ENCODE data around the gene BAIAP2L1. TPM values are rescaled to one million over a fixed set of nuclear protein-coding genes. Genes with fewer than 3 reads are reported as not detected.

The BAIAP2L1 gene
- total RNA-seq, 1 donor from 2014 or later: 10.9 TPM

DNA sequence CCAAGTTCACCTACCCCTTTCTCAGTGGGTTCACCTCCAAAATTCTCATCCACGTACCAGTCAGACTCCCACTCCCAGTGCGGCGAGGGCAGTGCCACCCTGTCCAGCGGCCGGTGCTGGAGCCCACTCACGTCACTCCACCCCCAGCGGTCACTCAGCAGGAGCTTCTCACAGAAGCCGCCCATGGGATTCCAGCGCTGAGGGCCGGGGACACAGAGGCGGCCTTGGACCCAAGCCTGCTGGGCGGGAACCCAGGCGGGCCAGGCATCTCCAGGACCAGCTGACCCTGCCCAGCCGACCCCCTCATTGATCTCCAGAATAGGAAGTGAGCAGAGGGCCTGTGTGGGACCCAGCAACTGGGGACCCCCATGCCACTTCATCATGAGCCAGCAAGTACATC is 156.0 kb downstream of the BAIAP2L1 start:
- H3K9me3 Mint-ChIP-seq (ENCODE audit: unreplicated experiment): no peaks in the 10 kb centered on the region
- H3K4me1 Mint-ChIP-seq (ENCODE audit: unreplicated experiment): peaks cover 2% of the 10 kb centered on the region
- no peaks in the 10 kb centered on the region for H3K27me3 Mint-ChIP-seq (ENCODE audit: unreplicated experiment)
- no peak overlapping the region for H3K27ac Mint-ChIP-seq (ENCODE audit: unreplicated experiment)
- peaks cover 15% of the 10 kb centered on the region for H3K36me3 Mint-ChIP-seq (ENCODE audit: unreplicated experiment)
- no peak for DNase-seq (ENCODE audit: extremely low spot score, unreplicated experiment)
- TF ChIP-seq, protein P1, sequence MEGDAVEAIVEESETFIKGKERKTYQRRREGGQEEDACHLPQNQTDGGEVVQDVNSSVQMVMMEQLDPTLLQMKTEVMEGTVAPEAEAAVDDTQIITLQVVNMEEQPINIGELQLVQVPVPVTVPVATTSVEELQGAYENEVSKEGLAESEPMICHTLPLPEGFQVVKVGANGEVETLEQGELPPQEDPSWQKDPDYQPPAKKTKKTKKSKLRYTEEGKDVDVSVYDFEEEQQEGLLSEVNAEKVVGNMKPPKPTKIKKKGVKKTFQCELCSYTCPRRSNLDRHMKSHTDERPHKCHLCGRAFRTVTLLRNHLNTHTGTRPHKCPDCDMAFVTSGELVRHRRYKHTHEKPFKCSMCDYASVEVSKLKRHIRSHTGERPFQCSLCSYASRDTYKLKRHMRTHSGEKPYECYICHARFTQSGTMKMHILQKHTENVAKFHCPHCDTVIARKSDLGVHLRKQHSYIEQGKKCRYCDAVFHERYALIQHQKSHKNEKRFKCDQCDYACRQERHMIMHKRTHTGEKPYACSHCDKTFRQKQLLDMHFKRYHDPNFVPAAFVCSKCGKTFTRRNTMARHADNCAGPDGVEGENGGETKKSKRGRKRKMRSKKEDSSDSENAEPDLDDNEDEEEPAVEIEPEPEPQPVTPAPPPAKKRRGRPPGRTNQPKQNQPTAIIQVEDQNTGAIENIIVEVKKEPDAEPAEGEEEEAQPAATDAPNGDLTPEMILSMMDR (IDR thresholded peaks at IDR 0.05): no peak
- H3K4me3 Mint-ChIP-seq (ENCODE audit: unreplicated experiment): no peak overlapping the region

DNA sequence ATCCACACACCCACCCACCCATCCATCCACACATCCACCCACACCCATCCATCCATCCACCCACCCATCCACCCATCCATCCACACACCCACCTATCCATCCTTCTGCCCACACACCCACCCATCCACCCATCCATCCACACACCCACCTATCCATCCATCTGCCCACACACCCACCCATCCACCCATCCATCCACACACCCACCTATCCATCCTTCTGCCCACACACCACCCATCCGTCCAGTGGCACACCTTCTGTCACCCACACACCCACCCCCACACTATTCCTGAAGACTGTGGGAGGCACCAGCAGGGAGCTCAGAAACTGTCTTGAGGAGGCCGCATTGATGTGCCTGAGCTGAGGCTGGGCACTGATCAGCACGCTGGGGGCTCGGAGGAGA is 158.0 kb downstream of the BAIAP2L1 start:
- no peak overlapping the region for H3K4me3 Mint-ChIP-seq (ENCODE audit: unreplicated experiment)
- TF ChIP-seq, protein P1 (IDR thresholded peaks at IDR 0.05): no peak
- no peaks in the 10 kb centered on the region for H3K9me3 Mint-ChIP-seq (ENCODE audit: unreplicated experiment)

DNA sequence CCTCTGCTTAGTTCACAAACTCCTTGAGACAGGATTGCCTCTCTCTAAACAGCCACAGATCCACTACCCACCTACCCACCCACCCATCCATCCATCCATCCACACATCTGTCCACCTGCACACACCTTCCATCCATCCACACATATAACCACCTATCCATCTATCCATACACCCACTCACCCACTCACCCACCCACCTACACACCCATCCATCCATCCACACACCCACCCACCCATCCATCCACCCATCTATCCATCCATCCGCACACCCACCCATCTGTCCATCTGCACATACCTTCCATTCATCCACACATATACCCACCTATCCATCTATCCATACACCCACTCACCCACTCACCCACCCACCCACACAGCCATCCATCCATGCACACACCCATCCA is 158.5 kb downstream of the BAIAP2L1 start:
- Mint-ChIP-seq H3K9me3 (ENCODE audit: unreplicated experiment) (no peaks in the 10 kb centered on the region), H3K4me1 (ENCODE audit: unreplicated experiment) (peaks cover 8% of the 10 kb centered on the region), H3K27ac (ENCODE audit: unreplicated experiment) (no peak overlapping the region), H3K36me3 (ENCODE audit: unreplicated experiment) (peaks cover 16% of the 10 kb centered on the region), H3K4me3 (ENCODE audit: unreplicated experiment) (no peak overlapping the region), H3K27me3 (ENCODE audit: unreplicated experiment) (no peaks in the 10 kb centered on the region)
- no peak for DNase-seq (ENCODE audit: extremely low spot score, unreplicated experiment)
- TF ChIP-seq, protein P1 (IDR thresholded peaks at IDR 0.05): no peak

More for the DNA sequence above, 158.0 kb downstream of the BAIAP2L1 start:
- Mint-ChIP-seq H3K27me3 (ENCODE audit: unreplicated experiment) (no peaks in the 10 kb centered on the region), H3K36me3 (ENCODE audit: unreplicated experiment) (peaks cover 17% of the 10 kb centered on the region), H3K4me1 (ENCODE audit: unreplicated experiment) (peaks cover 8% of the 10 kb centered on the region), H3K27ac (ENCODE audit: unreplicated experiment) (no peak overlapping the region)
- DNase-seq (ENCODE audit: extremely low spot score, unreplicated experiment): no peak

DNA sequence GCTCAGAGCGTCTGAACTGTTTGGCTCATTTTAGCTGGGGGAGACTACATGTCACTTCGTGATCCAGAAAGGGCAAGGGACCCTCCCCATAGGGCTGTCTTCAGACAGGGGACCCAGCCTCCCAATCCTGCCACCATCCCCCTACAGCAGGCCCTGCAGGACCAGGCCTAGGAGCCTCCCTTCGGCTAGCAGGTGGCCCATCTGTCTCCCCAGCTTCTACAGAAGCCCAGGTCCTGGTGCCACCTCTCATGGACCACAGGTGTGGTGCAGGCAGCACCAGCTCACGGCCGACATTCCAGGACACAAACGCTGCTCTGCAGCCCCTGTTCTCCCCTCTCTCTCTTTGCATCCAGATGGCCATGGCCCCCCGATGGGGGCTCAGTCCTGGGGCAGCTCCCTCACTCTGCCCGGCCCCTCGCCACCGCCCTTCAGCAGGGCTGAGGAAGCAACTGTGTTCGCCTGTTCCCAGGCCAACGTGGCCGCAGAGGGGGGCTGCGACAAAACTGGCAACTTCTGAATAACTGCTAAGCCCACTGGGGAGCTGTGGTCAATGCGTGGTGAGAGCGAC is 159.1 kb downstream of the BAIAP2L1 start:
- Mint-ChIP-seq H3K27me3 (ENCODE audit: unreplicated experiment) (no peaks in the 10 kb centered on the region), H3K27ac (ENCODE audit: unreplicated experiment) (no peak overlapping the region)
- no peak for DNase-seq (ENCODE audit: extremely low spot score, unreplicated experiment)

More for the DNA sequence above, 159.1 kb downstream of the BAIAP2L1 start:
- Mint-ChIP-seq H3K36me3 (ENCODE audit: unreplicated experiment) (peaks cover 16% of the 10 kb centered on the region), H3K4me1 (ENCODE audit: unreplicated experiment) (peaks cover 8% of the 10 kb centered on the region), H3K4me3 (ENCODE audit: unreplicated experiment) (no peak overlapping the region), H3K9me3 (ENCODE audit: unreplicated experiment) (no peaks in the 10 kb centered on the region)
- TF ChIP-seq, protein P1 (IDR thresholded peaks at IDR 0.05): no peak

Other genes starting within 250 kb of the BAIAP2L1 start
- not detected in 2 replicates for gene BHLHA15, start 189.7 kb downstream of the BAIAP2L1 start, total RNA-seq
- gene TECPR1, start 148.9 kb downstream of the BAIAP2L1 start, total RNA-seq: 33.6 and 38.7 TPM in 2 replicates
- gene BRI3, start 119.4 kb downstream of the BAIAP2L1 start, total RNA-seq: 344 and 379 TPM in 2 replicates
- gene NPTX2, start 216.2 kb upstream of the BAIAP2L1 start, total RNA-seq: 5.0 and 5.1 TPM in 2 replicates